ENCODE data around the gene ARIH1.

Gene ARIH1

GRCh38 chr15:72535911-72536310, 61.8 kb downstream of the ARIH1 start:
- DNase-seq (ENCODE audit: extremely low read depth in 1 of 2, low read depth in 1 of 2), result no peak

GRCh38 chr15:72536506-72536905, 62.4 kb downstream of the ARIH1 start:
- no peak for DNase-seq (ENCODE audit: extremely low read depth in 1 of 2, low read depth in 1 of 2)

GRCh38 chr15:72538931-72539330, 64.8 kb downstream of the ARIH1 start:
- DNase-seq (ENCODE audit: extremely low read depth in 1 of 2, low read depth in 1 of 2), result no peak

GRCh38 chr15:72540606-72541237, 66.6 kb downstream of the ARIH1 start:
- no peak for DNase-seq (ENCODE audit: extremely low read depth in 1 of 2, low read depth in 1 of 2)

- no peak for DNase-seq (ENCODE audit: extremely low read depth in 1 of 2, low read depth in 1 of 2)
Measured at GRCh38 chr15:72541674-72542073, 67.5 kb downstream of the ARIH1 start.

GRCh38 chr15:72545156-72545555, 71.0 kb downstream of the ARIH1 start:
- no peak for DNase-seq (ENCODE audit: extremely low read depth in 1 of 2, low read depth in 1 of 2)

- DNase-seq (ENCODE audit: extremely low read depth in 1 of 2, low read depth in 1 of 2), result no peak
Measured at GRCh38 chr15:72554471-72555425, 80.6 kb downstream of the ARIH1 start.

GRCh38 chr15:72559781-72560180, 85.7 kb downstream of the ARIH1 start:
- DNase-seq (ENCODE audit: extremely low read depth in 1 of 2, low read depth in 1 of 2), result no peak

- no peak for DNase-seq (ENCODE audit: extremely low read depth in 1 of 2, low read depth in 1 of 2)
Measured at GRCh38 chr15:72560458-72560857, 86.3 kb downstream of the ARIH1 start.

GRCh38 chr15:72562386-72562785, 88.3 kb downstream of the ARIH1 start:
- DNase-seq (ENCODE audit: extremely low read depth in 1 of 2, low read depth in 1 of 2), result no peak

- DNase-seq (ENCODE audit: extremely low read depth in 1 of 2, low read depth in 1 of 2), result no peak
Measured at GRCh38 chr15:72562878-72563277, 88.7 kb downstream of the ARIH1 start.

GRCh38 chr15:72564091-72564490, 90.0 kb downstream of the ARIH1 start:
- DNase-seq (ENCODE audit: extremely low read depth in 1 of 2, low read depth in 1 of 2), result no peak

GRCh38 chr15:72566973-72567372, 92.8 kb downstream of the ARIH1 start:
- no peak for DNase-seq (ENCODE audit: extremely low read depth in 1 of 2, low read depth in 1 of 2)

GRCh38 chr15:72570059-72570458, 95.9 kb downstream of the ARIH1 start:
- no peak for DNase-seq (ENCODE audit: extremely low read depth in 1 of 2, low read depth in 1 of 2)

- no peak for DNase-seq (ENCODE audit: extremely low read depth in 1 of 2, low read depth in 1 of 2)
Measured at GRCh38 chr15:72579814-72580213, 105.7 kb downstream of the ARIH1 start.

GRCh38 chr15:72584006-72584405, 109.9 kb downstream of the ARIH1 start:
- no peak for DNase-seq (ENCODE audit: extremely low read depth in 1 of 2, low read depth in 1 of 2)

- DNase-seq (ENCODE audit: extremely low read depth in 1 of 2, low read depth in 1 of 2), result no peak
Measured at GRCh38 chr15:72585025-72585424, 110.9 kb downstream of the ARIH1 start.

- DNase-seq (ENCODE audit: extremely low read depth in 1 of 2, low read depth in 1 of 2), result no peak
Measured at GRCh38 chr15:72585476-72586058, 111.4 kb downstream of the ARIH1 start.

GRCh38 chr15:72588096-72588495, 114.0 kb downstream of the ARIH1 start:
- DNase-seq (ENCODE audit: extremely low read depth in 1 of 2, low read depth in 1 of 2), result no peak

GRCh38 chr15:72590427-72590826, 116.3 kb downstream of the ARIH1 start:
- DNase-seq (ENCODE audit: extremely low read depth in 1 of 2, low read depth in 1 of 2), result no peak

GRCh38 chr15:72591361-72591760, 117.2 kb downstream of the ARIH1 start:
- no peak for DNase-seq (ENCODE audit: extremely low read depth in 1 of 2, low read depth in 1 of 2)

- DNase-seq (ENCODE audit: extremely low read depth in 1 of 2, low read depth in 1 of 2), result no peak
Measured at GRCh38 chr15:72592097-72592496, 118.0 kb downstream of the ARIH1 start.
